Caco-2 (cell line): ENCODE data around the gene SLC46A1. TPM values are rescaled to one million over a fixed set of nuclear protein-coding genes. Genes with fewer than 3 reads are reported as not detected.

Experiments used
- BruUV-seq: library from RNA; stranded (reverse); fragments of 400-500 nt; replicated peaks from 2 replicates; lab custom pipeline; 2021; lab: Mats Ljungman, UMichigan
- CTCF ChIA-PET: fragments of 300-600 bp; sonication (Branson Sonifier 250); formaldehyde crosslinking; loops from one replicate; lab custom pipeline; 2022; ENCODE audit warnings: antibody characterized with exemption; lab: Charles Lee
- POLR2A ChIA-PET: fragments of 300-600 bp; sonication (Branson Sonifier 250); formaldehyde crosslinking; loops from one replicate; lab custom pipeline; 2022; ENCODE audit warnings: antibody characterized with exemption; lab: Charles Lee
- DNase-seq, 2 experiments: peaks; one replicate each; pipeline versions ENCODE4 v3.0.0 to v3.0.0-alpha.2; 2020 to 2022
- H3K27me3 ChIP-seq: replicated peaks from 2 replicates; pipeline ENCODE4 v1.6.0; 2011; ENCODE audit warnings: low read length; ENCODE audit not compliant: control insufficient read depth, insufficient read depth
- H3K36me3 ChIP-seq: 2 replicates; pipeline ENCODE4 v1.5.1; 2011; ENCODE audit warnings: low read length; ENCODE audit not compliant: control insufficient read depth, insufficient read depth
- H3K4me1 ChIP-seq: fragments of 250-450 bp; sonication (Bioruptor Pico); 2 replicates; pipeline ENCODE4 v1.5.1; 2020; ENCODE audit warnings: mild to moderate bottlenecking
- H3K4me3 ChIP-seq: 2 replicates; pipeline ENCODE4 v1.5.1; 2011; ENCODE audit warnings: low read depth, mild to moderate bottlenecking, control low read depth, low read length
- H3K9me3 ChIP-seq: fragments of 250-450 bp; sonication (Bioruptor Pico); 2 replicates; pipeline ENCODE4 v1.5.1; 2020; ENCODE audit warnings: mild to moderate bottlenecking, moderate library complexity
- H3K27ac Mint-ChIP-seq: one replicate; pipeline ENCODE4 v1.8.0; 2022; ENCODE audit warnings: mixed read lengths; ENCODE audit not compliant: unreplicated experiment
- H3K27me3 Mint-ChIP-seq: one replicate; pipeline ENCODE4 v1.8.0; 2022; ENCODE audit warnings: mixed read lengths; ENCODE audit not compliant: insufficient read depth, unreplicated experiment
- H3K36me3 Mint-ChIP-seq: one replicate; pipeline ENCODE4 v1.8.0; 2022; ENCODE audit warnings: mild to moderate bottlenecking, mixed read lengths; ENCODE audit not compliant: insufficient read depth, unreplicated experiment
- H3K4me1 Mint-ChIP-seq: one replicate; pipeline ENCODE4 v1.8.0; 2022; ENCODE audit warnings: low read depth, mixed read lengths; ENCODE audit not compliant: unreplicated experiment
- H3K4me3 Mint-ChIP-seq: one replicate; pipeline ENCODE4 v1.8.0; 2022; ENCODE audit warnings: mild to moderate bottlenecking, moderate library complexity, mixed read lengths; ENCODE audit not compliant: unreplicated experiment
- H3K9me3 Mint-ChIP-seq: one replicate; pipeline ENCODE4 v1.8.0; 2022; ENCODE audit warnings: mixed read lengths; ENCODE audit not compliant: unreplicated experiment
- intact Hi-C: fragments of 100-400 bp; cut with micrococcal nuclease; formaldehyde crosslinking; loops from one replicate; pipeline ENCODE4 v1.10.0; 2022; ENCODE audit not compliant: unreplicated experiment
- total RNA-seq: library from RNA; stranded (reverse); gene quantifications from 2 replicates; pipeline ENCODE4 v1.2.3, GENCODE V29; 2022
- TF ChIP-seq, protein P1 (sequence below), 2 experiments: fragments of 200-600 bp in 1 of 2; IDR thresholded peaks; 1 replicate in 1 of 2; 2 replicates in 1 of 2; pipeline versions ENCODE4 v1.5.1 to v1.8.0; 2011 to 2022; ENCODE audit warnings: antibody characterized with exemption in 1 of 2, control low read depth in 1 of 2, inconsistent platforms in 1 of 2, low read depth in 1 of 2, low read length in 1 of 2, mild to moderate bottlenecking in 1 of 2, moderate library complexity in 1 of 2; ENCODE audit not compliant: insufficient read depth in 1 of 2, severe bottlenecking in 1 of 2, unreplicated experiment in 1 of 2

Gene SLC46A1
- total RNA-seq, 1 experiment from 2014 or later = 114 TPM

DNA sequence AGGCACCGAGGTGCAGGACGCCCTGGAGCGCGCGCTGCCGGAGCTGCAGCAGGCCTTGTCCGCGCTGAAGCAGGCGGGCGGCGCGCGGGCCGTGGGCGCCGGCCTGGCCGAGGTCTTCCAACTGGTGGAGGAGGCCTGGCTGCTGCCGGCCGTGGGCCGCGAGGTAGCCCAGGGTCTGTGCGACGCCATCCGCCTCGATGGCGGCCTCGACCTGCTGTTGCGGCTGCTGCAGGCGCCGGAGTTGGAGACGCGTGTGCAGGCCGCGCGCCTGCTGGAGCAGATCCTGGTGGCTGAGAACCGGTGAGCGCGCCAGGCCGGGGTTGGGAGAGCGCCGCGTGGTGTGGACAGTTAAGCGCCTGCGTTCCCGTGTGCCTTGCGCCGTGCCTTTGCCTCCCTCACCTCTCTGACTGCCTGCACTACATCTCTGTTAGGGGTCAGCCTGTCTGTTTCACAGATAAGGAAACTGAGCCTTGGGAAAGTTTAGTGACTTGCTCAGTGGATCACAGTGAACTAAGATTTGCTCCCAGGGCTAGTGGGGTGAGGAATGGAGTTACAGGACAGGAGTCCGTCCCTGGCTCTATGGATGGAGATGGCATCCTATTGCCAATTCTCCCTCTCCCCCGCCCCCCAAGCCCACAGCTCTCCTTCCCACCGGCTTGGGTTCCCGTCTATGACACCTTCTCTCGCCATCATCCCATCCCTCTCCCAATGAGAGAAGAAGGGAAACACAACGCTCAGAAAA lies 33.6 kb downstream of the SLC46A1 start:
- Histone ChIP-seq H3K27me3 (no peaks in the 10 kb centered on the region), H3K9me3 (no peaks in the 10 kb centered on the region), H3K36me3 (peaks cover 8% of the 10 kb centered on the region), H3K4me1 (peaks cover 40% of the 10 kb centered on the region), H3K4me3 (peak overlapping the region; percentile 40)
- Mint-ChIP-seq H3K27ac (peak overlapping the region; percentile 88), H3K36me3 (peaks cover 39% of the 10 kb centered on the region), H3K4me1 (peaks cover 50% of the 10 kb centered on the region), H3K9me3 (no peaks in the 10 kb centered on the region), H3K27me3 (no peaks in the 10 kb centered on the region), H3K4me3 (peak overlapping the region; percentile 75)
- intact Hi-C loops = no loop called here
- ChIA-PET POLR2A (interaction anchor here (0.6 to 4.7 kb wide), 3 partner anchors 14 to 215 kb away, joined by 3 to 87 read pairs (median 74); partner anchors contain the start of genes IFT20, POLDIP2 and TNFAIP1), CTCF (interaction anchor here (1.4 kb wide), 1 partner anchor 44 kb away, joined by 5 read pairs; no protein-coding TSS in a partner anchor)
- no peak for DNase-seq
- TF ChIP-seq, protein P1, sequence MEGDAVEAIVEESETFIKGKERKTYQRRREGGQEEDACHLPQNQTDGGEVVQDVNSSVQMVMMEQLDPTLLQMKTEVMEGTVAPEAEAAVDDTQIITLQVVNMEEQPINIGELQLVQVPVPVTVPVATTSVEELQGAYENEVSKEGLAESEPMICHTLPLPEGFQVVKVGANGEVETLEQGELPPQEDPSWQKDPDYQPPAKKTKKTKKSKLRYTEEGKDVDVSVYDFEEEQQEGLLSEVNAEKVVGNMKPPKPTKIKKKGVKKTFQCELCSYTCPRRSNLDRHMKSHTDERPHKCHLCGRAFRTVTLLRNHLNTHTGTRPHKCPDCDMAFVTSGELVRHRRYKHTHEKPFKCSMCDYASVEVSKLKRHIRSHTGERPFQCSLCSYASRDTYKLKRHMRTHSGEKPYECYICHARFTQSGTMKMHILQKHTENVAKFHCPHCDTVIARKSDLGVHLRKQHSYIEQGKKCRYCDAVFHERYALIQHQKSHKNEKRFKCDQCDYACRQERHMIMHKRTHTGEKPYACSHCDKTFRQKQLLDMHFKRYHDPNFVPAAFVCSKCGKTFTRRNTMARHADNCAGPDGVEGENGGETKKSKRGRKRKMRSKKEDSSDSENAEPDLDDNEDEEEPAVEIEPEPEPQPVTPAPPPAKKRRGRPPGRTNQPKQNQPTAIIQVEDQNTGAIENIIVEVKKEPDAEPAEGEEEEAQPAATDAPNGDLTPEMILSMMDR (IDR thresholded peaks at IDR 0.05; ENCODE audit: insufficient read depth in 1 of 2, low read depth in 1 of 2, low read length in 1 of 2, severe bottlenecking in 1 of 2, unreplicated experiment in 1 of 2) = no peak
- no TSS peak for BruUV-seq

DNA sequence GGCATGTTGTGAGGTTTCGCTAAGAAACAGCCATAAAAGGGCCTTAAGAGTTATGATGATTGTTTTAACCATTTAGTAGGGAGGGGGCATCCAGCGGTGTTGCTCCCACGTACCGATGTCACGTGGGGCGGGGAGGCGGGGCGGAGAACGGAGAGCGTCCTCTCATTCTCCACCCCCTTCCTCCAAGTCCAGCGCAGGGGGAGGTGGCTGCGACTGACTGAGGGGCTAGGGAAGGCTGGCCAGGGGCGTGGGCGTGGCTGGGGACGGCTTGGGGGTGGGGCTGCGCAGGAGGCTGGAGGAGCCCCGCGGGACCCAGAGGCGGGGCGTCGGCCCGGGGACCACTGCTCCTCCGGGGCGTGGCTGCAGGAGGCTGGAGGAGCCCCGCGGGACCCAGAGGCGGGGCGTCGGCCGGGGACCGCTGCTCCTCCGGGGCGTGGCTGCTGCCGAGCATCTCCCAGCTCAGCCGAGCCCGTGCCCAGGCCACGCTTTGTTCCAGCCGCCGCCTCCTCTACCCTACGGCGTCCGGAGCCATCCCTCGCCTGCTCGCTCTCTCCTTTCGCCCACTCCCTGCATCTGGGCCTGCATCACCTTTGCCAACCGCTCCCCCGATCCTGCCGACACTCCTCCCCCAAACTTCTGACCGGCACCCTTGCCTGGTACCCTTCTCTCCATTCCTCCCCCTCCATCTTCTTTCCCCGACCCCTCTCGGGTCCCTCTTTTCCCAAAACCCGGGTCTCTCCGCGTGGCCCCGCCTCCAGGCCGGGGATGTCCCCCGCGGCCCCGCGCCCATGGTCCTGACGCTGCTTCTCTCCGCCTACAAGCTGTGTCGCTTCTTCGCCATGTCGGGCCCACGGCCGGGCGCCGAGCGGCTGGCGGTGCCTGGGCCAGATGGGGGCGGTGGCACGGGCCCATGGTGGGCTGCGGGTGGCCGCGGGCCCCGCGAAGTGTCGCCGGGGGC lies 34.5 kb downstream of the SLC46A1 start, which contains the start of gene SARM1:
SARM1 (plus strand) TSS at position 450 of the 958 bp plus-strand sequence; CDS start at position 789, 339 bp downstream.
- POLR2A ChIA-PET = interaction anchor here (0.6 to 4.7 kb wide), 7 partner anchors 13 to 216 kb away, joined by 3 to 87 read pairs (median 7); partner anchors contain the start of genes IFT20, POLDIP2 and TNFAIP1
- H3K27me3 ChIP-seq = no peaks in the 10 kb centered on the region

More for the DNA sequence above, 34.5 kb downstream of the SLC46A1 start, which contains the start of gene SARM1:
- BruUV-seq = no TSS peak
- Histone ChIP-seq H3K36me3 (peaks cover 14% of the 10 kb centered on the region), H3K4me3 (peak within 1 kb of the TSS; percentile 40), H3K9me3 (no peaks in the 10 kb centered on the region), H3K4me1 (peaks cover 46% of the 10 kb centered on the region)
- Mint-ChIP-seq H3K4me3 (peak within 1 kb of the TSS; percentile 75), H3K4me1 (peaks cover 54% of the 10 kb centered on the region), H3K36me3 (peaks cover 47% of the 10 kb centered on the region), H3K9me3 (no peaks in the 10 kb centered on the region), H3K27me3 (no peaks in the 10 kb centered on the region), H3K27ac (peak within 1 kb of the TSS; percentile 88)
- TF ChIP-seq, protein P1 (IDR thresholded peaks at IDR 0.05; ENCODE audit: insufficient read depth in 1 of 2, low read depth in 1 of 2, low read length in 1 of 2, severe bottlenecking in 1 of 2, unreplicated experiment in 1 of 2) = no peak
- intact Hi-C loops = loop anchor here (1.0 kb wide), 1 partner anchor 9 kb away; no protein-coding TSS in a partner anchor
- CTCF ChIA-PET = interaction anchor here (1.4 to 6.0 kb wide), 3 partner anchors 14 to 45 kb away, joined by 5 to 45 read pairs (median 38); partner anchors contain the start of genes IFT20, POLDIP2 and TNFAIP1
- DNase-seq = peak; percentile 99 to 100
